Muscle layer of colon (tissue), 2 donors: ENCODE data around the gene MAN1A2.

Experiments used
- H3K27ac ChIP-seq: one replicate; pipeline ENCODE4 v1.7.0; 2013; ENCODE audit warnings: low read depth, mild to moderate bottlenecking, low read length, moderate library complexity
- H3K27me3 ChIP-seq, 2 donors: one replicate each; pipeline ENCODE4 v1.7.0; 2013; ENCODE audit warnings: low read length in 2 of 2, mild to moderate bottlenecking in 2 of 2; ENCODE audit not compliant: insufficient read depth in 2 of 2, control insufficient read depth in 1 of 2
- H3K36me3 ChIP-seq: one replicate; pipeline ENCODE4 v1.7.0; 2013; ENCODE audit warnings: mild to moderate bottlenecking, low read length; ENCODE audit not compliant: insufficient read depth
- H3K4me1 ChIP-seq: one replicate; pipeline ENCODE4 v1.7.0; 2013; ENCODE audit warnings: mild to moderate bottlenecking, low read length; ENCODE audit not compliant: insufficient read depth
- H3K4me3 ChIP-seq, 2 donors: one replicate each; pipeline ENCODE4 v1.7.0; 2013; ENCODE audit warnings: low read length in 2 of 2, low read depth in 1 of 2, mild to moderate bottlenecking in 1 of 2, moderate library complexity in 1 of 2
- H3K9ac ChIP-seq: one replicate; pipeline ENCODE4 v1.7.0; 2013; ENCODE audit warnings: low read length
- H3K9me3 ChIP-seq: one replicate; pipeline ENCODE4 v1.7.0; 2013; ENCODE audit warnings: mild to moderate bottlenecking, low read length
- donor health status: abdominal sarcoma.
- donor health status: Adenocarcinoma of cecum.

Gene MAN1A2

GRCh38 chr1:117571496-117571895, 204.2 kb downstream of the MAN1A2 start:
- H3K36me3 ChIP-seq, result no peaks in the 10 kb centered on the region
- no peaks in the 10 kb centered on the region for H3K27me3 ChIP-seq
- H3K9me3 ChIP-seq, result no peaks in the 10 kb centered on the region
- no peaks in the 10 kb centered on the region for H3K4me1 ChIP-seq
- H3K4me3 ChIP-seq, result no peak overlapping the region
- H3K27ac ChIP-seq, result no peak overlapping the region
- no peak overlapping the region for H3K9ac ChIP-seq

- Histone ChIP-seq H3K27ac (no peak overlapping the region), H3K27me3 (no peaks in the 10 kb centered on the region), H3K4me1 (no peaks in the 10 kb centered on the region), H3K36me3 (no peaks in the 10 kb centered on the region), H3K9me3 (no peaks in the 10 kb centered on the region), H3K9ac (no peak overlapping the region), H3K4me3 (no peak overlapping the region)
Measured at GRCh38 chr1:117572546-117572945, 205.3 kb downstream of the MAN1A2 start.

- H3K9ac ChIP-seq, result no peak overlapping the region
- no peaks in the 10 kb centered on the region for H3K36me3 ChIP-seq
- no peaks in the 10 kb centered on the region for H3K9me3 ChIP-seq
- H3K4me3 ChIP-seq, result no peak overlapping the region
- H3K4me1 ChIP-seq, result no peaks in the 10 kb centered on the region
- H3K27me3 ChIP-seq, result no peaks in the 10 kb centered on the region
- H3K27ac ChIP-seq, result no peak overlapping the region
Measured at GRCh38 chr1:117573386-117574023, 206.3 kb downstream of the MAN1A2 start.

GRCh38 chr1:117574161-117574835, 207.0 kb downstream of the MAN1A2 start:
- H3K27me3 ChIP-seq, result no peaks in the 10 kb centered on the region
- no peaks in the 10 kb centered on the region for H3K36me3 ChIP-seq
- H3K4me1 ChIP-seq, result no peaks in the 10 kb centered on the region
- no peak overlapping the region for H3K9ac ChIP-seq
- no peak overlapping the region for H3K4me3 ChIP-seq
- no peak overlapping the region for H3K27ac ChIP-seq
- H3K9me3 ChIP-seq, result no peaks in the 10 kb centered on the region

GRCh38 chr1:117575586-117576225, 208.5 kb downstream of the MAN1A2 start:
- Histone ChIP-seq H3K9me3 (no peaks in the 10 kb centered on the region), H3K27ac (no peak overlapping the region), H3K36me3 (no peaks in the 10 kb centered on the region), H3K4me3 (no peak overlapping the region), H3K4me1 (no peaks in the 10 kb centered on the region), H3K27me3 (no peaks in the 10 kb centered on the region), H3K9ac (no peak overlapping the region)

GRCh38 chr1:117576236-117576635, 209.0 kb downstream of the MAN1A2 start:
- no peak overlapping the region for H3K27ac ChIP-seq
- H3K9me3 ChIP-seq, result no peaks in the 10 kb centered on the region
- no peaks in the 10 kb centered on the region for H3K4me1 ChIP-seq
- H3K27me3 ChIP-seq, result no peaks in the 10 kb centered on the region
- no peaks in the 10 kb centered on the region for H3K36me3 ChIP-seq
- H3K4me3 ChIP-seq, result no peak overlapping the region
- H3K9ac ChIP-seq, result no peak overlapping the region

GRCh38 chr1:117577191-117577885, 210.1 kb downstream of the MAN1A2 start:
- no peak overlapping the region for H3K27ac ChIP-seq
- no peaks in the 10 kb centered on the region for H3K9me3 ChIP-seq
- H3K36me3 ChIP-seq, result no peaks in the 10 kb centered on the region
- H3K4me3 ChIP-seq, result no peak overlapping the region
- H3K27me3 ChIP-seq, result no peaks in the 10 kb centered on the region
- H3K9ac ChIP-seq, result no peak overlapping the region
- no peaks in the 10 kb centered on the region for H3K4me1 ChIP-seq

- H3K4me3 ChIP-seq, result no peak overlapping the region
- H3K9ac ChIP-seq, result no peak overlapping the region
- H3K9me3 ChIP-seq, result no peaks in the 10 kb centered on the region
- no peaks in the 10 kb centered on the region for H3K4me1 ChIP-seq
- no peaks in the 10 kb centered on the region for H3K27me3 ChIP-seq
- no peak overlapping the region for H3K27ac ChIP-seq
- no peaks in the 10 kb centered on the region for H3K36me3 ChIP-seq
Measured at GRCh38 chr1:117578466-117578865, 211.2 kb downstream of the MAN1A2 start.
